ENCODE data around the gene RXRG.

- no peak for TF ChIP-seq CTCF (IDR thresholded peaks at IDR 0.05)
- TF ChIP-seq POLR2A (IDR thresholded peaks at IDR 0.05): no peak
These were observed 20.3 kb downstream of the RXRG start for GRCh38 chr1:165424454-165425216.
